GM12878 (cell line): ENCODE measurements around the gene GABRB2. TPM values are rescaled to one million over a fixed set of nuclear protein-coding genes. Genes with fewer than 3 reads are reported as not detected.

Experiments used
- ATAC-seq: fragments of 200-7000 bp; cut with Tn5 transposase; 3 replicates; pipeline ENCODE4 v1.9.1; 2020; ENCODE audit warnings: mild to moderate bottlenecking, moderate library complexity
- BruUV-seq: library from RNA; stranded (reverse); fragments of 400-500 nt; replicated peaks from 2 replicates; lab custom pipeline; 2021; lab: Mats Ljungman, UMichigan
- CTCF ChIA-PET: fragments of 300-600 bp; sonication (Branson Sonifier 250); formaldehyde crosslinking; extraction: SDS; loops from one replicate; lab custom pipeline; 2021; ENCODE audit warnings: inconsistent platforms; lab: Yijun Ruan, JAX
- POLR2A ChIA-PET: fragments of 350-600 bp; formaldehyde crosslinking; extraction: SDS; loops from one replicate; lab custom pipeline; 2021; ENCODE audit warnings: inconsistent platforms; lab: Charles Lee
- RAD21 ChIA-PET: fragments of 300-600 bp; sonication (Branson Sonifier 250); formaldehyde crosslinking; loops from one replicate; lab custom pipeline; 2023; ENCODE audit warnings: antibody characterized with exemption; ENCODE audit not compliant: unreplicated experiment; lab: Charles Lee
- SMC1A ChIA-PET: fragments of 300-600 bp; sonication (Branson Sonifier 250); formaldehyde crosslinking; loops from one replicate; lab custom pipeline; 2023; ENCODE audit not compliant: unreplicated experiment, uncharacterized antibody; lab: Charles Lee
- DNase-seq: peaks from one replicate; pipeline ENCODE4 v3.0.0-alpha.2; 2011; ENCODE audit warnings: low read depth, low spot score
- FAIRE-seq: peaks from 3 replicates; lab custom pipeline; 2011; peaks lifted over from hg19 to GRCh38; lab: Jason Lieb, UNC
- H2AFZ ChIP-seq: 2 replicates; pipeline ENCODE4 v1.6.0; 2011; ENCODE audit warnings: low read depth, low read length, control low read depth; ENCODE audit not compliant: control insufficient read depth
- H3K27ac ChIP-seq: 2 replicates; pipeline ENCODE4 v1.5.1; 2011; ENCODE audit warnings: control low read depth; ENCODE audit not compliant: control insufficient read depth, insufficient read depth
- H3K27me3 ChIP-seq, 2 experiments: replicated peaks in 1 of 2; 2 replicates each; pipeline versions ENCODE4 v1.6.0 to v1.6.1; 2011; ENCODE audit warnings: low read length in 1 of 2; ENCODE audit not compliant: control insufficient read depth in 2 of 2, insufficient read depth in 2 of 2
- H3K36me3 ChIP-seq, 2 experiments: 2 replicates each; pipeline ENCODE4 v1.5.1; 2011; ENCODE audit warnings: low read length in 1 of 2; ENCODE audit not compliant: control insufficient read depth in 2 of 2, insufficient read depth in 2 of 2
- H3K4me1 ChIP-seq: 2 replicates; pipeline ENCODE4 v1.6.1; 2011; ENCODE audit warnings: mild to moderate bottlenecking, low read length, moderate library complexity, mixed read lengths; ENCODE audit not compliant: control insufficient read depth, insufficient read depth
- H3K4me2 ChIP-seq: 2 replicates; pipeline ENCODE4 v1.6.0; 2011; ENCODE audit warnings: control low read depth; ENCODE audit not compliant: control insufficient read depth, insufficient read depth
- H3K4me3 ChIP-seq: fragments of 200-600 bp; sonication (generic); 2 replicates; pipeline ENCODE4 v1.5.1; 2016
- H3K79me2 ChIP-seq: 2 replicates; pipeline ENCODE4 v1.6.0; 2011; ENCODE audit warnings: low read length; ENCODE audit not compliant: control insufficient read depth, insufficient read depth
- H3K9ac ChIP-seq: 2 replicates; pipeline ENCODE4 v1.8.0; 2011; ENCODE audit warnings: low read length, control low read depth, mixed read lengths; ENCODE audit not compliant: control insufficient read depth, insufficient read depth
- H3K9me3 ChIP-seq: replicated peaks from 3 replicates; pipeline ENCODE4 v1.5.1; 2011; ENCODE audit warnings: mild to moderate bottlenecking, low read length; ENCODE audit not compliant: control insufficient read depth, insufficient read depth
- H4K20me1 ChIP-seq: 2 replicates; pipeline ENCODE4 v1.6.0; 2011; ENCODE audit not compliant: control insufficient read depth, insufficient read depth
- ASH2L ChIP-seq: fragments of 300-600, 200-600 bp; sonication (generic); IDR thresholded peaks from 2 replicates; pipeline ENCODE4 v1.6.1; 2017; ENCODE audit warnings: low read depth, mild to moderate bottlenecking, borderline replicate concordance
- CBFB ChIP-seq: IDR thresholded peaks from 2 replicates; pipeline ENCODE4 v1.6.1; 2016; ENCODE audit warnings: antibody characterized with exemption, low read depth
- SKIL ChIP-seq: fragments of 450-650 bp; IDR thresholded peaks from 2 replicates; pipeline ENCODE4 v1.6.1; 2017; ENCODE audit warnings: mild to moderate bottlenecking, low read depth, inconsistent platforms; ENCODE audit not compliant: poor library complexity, severe bottlenecking
- WGBS: methylation state at CpG from one replicate; pipeline ENCODE4 v1.1.6; 2016; ENCODE audit warnings: low lambda C conversion rate; ENCODE audit not compliant: insufficient replicate concordance, insufficient coverage; ENCODE audit errors: missing lambda C conversion rate; 5-methylcytosine and 5-hydroxymethylcytosine counted together
- in situ Hi-C: fragments of 300-500 bp; cut with MboI; formaldehyde crosslinking; loops from 9 replicates; pipeline ENCODE4 v1.14.3; 2018; ENCODE audit warnings: mixed read lengths
- intact Hi-C: fragments of 100-400 bp; cut with micrococcal nuclease; formaldehyde crosslinking; loops from one replicate; pipeline ENCODE4 v1.14.2; 2022; ENCODE audit not compliant: unreplicated experiment
- polyA plus RNA-seq, 11 experiments: library from polyadenylated mRNA; depleted of rRNA in 4 of 11; unstranded in 6 of 11; stranded (reverse) in 5 of 11; fragments of >200 nt; fragmentation: Nextera tagmentation in 4 of 11; fragmentation: Illumina TruSeq in 1 of 11; extraction: Ambion mirVana in 4 of 11; extraction: Trizol in 1 of 11; gene quantifications; 1 replicate in 1 of 11; 2 replicates in 10 of 11; pipeline versions ENCODE4 v1.2.1 to v1.2.3, GENCODE V29; 2011 to 2016; ENCODE audit warnings: inconsistent platforms in 2 of 11, missing spikeins in 2 of 11, low read depth in 1 of 11
- total RNA-seq, 4 experiments: library from RNA; depleted of rRNA in 3 of 4; stranded (reverse); fragments of >200 nt in 3 of 4; fragmentation: Illumina TruSeq in 1 of 4; extraction: Trizol in 1 of 4; gene quantifications; 2 replicates each; pipeline versions ENCODE4 v1.2.1 to v1.2.3, GENCODE V29; 2013 to 2021

GABRB2 gene
- total and polyA plus RNA-seq, 10 of the 15 experiments (the other 5 are each of a cell fraction or from before 2014, with no cell fraction given): 0.12 to 0.85 (median 0.43) TPM

- WGBS: 90% methylated on average over 1 of the region's 1 CpG
- SMC1A ChIA-PET: no interaction called here
- no peak for DNase-seq
Measured at GRCh38 chr5:161283296-161283695, 263.2 kb downstream of the GABRB2 start.

More at GRCh38 chr5:161283296-161283695, 263.2 kb downstream of the GABRB2 start:
- H3K9ac ChIP-seq: no peak overlapping the region
- ATAC-seq: no peak
- no peak for FAIRE-seq
- intact Hi-C loops: no loop called here
- POLR2A ChIA-PET: interaction anchor here (0.5 kb wide), 1 partner anchor 74 kb away, joined by 4 read pairs; no protein-coding TSS in a partner anchor
- peaks cover 25% of the 10 kb centered on the region for H3K4me1 ChIP-seq
- H4K20me1 ChIP-seq: no peaks in the 10 kb centered on the region
- CTCF ChIA-PET: no interaction called here
- no peaks in the 10 kb centered on the region for H3K27me3 ChIP-seq
- H3K79me2 ChIP-seq: no peaks in the 10 kb centered on the region
- H3K4me3 ChIP-seq: no peak overlapping the region
- no peak overlapping the region for H3K27ac ChIP-seq
- RAD21 ChIA-PET: no interaction called here
- no peaks in the 10 kb centered on the region for H3K9me3 ChIP-seq
- H2AFZ ChIP-seq: no peak overlapping the region
- in situ Hi-C loops: no loop called here
- H3K36me3 ChIP-seq: no peaks in the 10 kb centered on the region
- H3K4me2 ChIP-seq: no peak overlapping the region
- no TSS peak for BruUV-seq
- TF ChIP-seq CBFB (no peak), ASH2L (no peak), SKIL (no peak)
